Stimulated activated CD4-positive, alpha-beta T cell treated with anti-CD3 and anti-CD28 coated beads, Interleukin-4, amount 100 ng/mL, for 1 hour (primary cell): Measurements from ENCODE around the gene MEGF9.

Source experiments
- DNase-seq: peaks from one replicate; pipeline ENCODE4 v3.0.0-alpha.2; 2020

The MEGF9 gene

GRCh38 chr9:120701248-120701647 is 13.0 kb downstream of the MEGF9 start:
- no peak for DNase-seq

DNA sequence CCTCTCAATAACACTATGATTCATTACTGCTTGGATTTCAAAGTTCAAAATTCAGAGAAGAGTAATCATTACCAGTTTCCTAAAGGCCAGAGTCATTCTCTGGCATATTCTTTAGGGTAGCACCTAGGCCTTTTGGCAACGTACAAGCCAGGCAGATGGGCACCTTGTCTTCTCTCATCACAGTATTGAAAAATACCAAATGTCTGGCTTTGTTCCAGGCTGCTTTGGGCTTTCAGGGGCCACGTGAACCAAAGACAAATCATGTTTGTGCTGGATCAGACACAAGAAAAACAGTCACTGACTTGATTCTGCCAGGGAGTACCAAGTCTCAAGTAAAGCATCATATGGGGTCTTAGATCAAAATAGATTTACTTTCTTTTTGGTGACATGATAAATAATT is 15.5 kb downstream of the MEGF9 start:
- no peak for DNase-seq

GRCh38 chr9:120697448-120697847 is 16.8 kb downstream of the MEGF9 start:
- no peak for DNase-seq

GRCh38 chr9:120696551-120697230 is 17.6 kb downstream of the MEGF9 start:
- DNase-seq, result no peak

DNA sequence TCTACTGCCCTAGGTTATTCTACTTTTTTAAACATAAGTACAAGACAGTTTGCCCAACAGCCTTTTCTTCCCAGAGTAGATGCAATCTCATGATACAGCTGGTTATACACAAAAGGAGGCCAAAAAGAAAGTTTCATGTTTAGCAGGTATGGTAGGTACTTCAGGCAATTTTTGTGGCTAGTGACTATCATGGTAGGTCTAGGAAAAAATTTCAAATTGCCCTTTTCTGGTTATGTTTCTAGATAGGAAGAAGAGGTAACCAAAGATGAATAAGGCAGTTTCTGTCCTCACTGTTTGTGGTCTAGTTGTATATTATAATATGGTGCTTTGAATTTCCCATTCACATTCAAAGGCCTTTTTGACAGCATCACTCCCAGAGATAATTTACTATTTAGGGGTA is 19.7 kb downstream of the MEGF9 start:
- DNase-seq, result no peak

- DNase-seq, result no peak
Observed at GRCh38 chr9:120693700-120694008, 20.6 kb downstream of the MEGF9 start.

GRCh38 chr9:120692901-120693699 is 21.2 kb downstream of the MEGF9 start:
- no peak for DNase-seq

- DNase-seq, result no peak
Observed at GRCh38 chr9:120690372-120690771, 23.9 kb downstream of the MEGF9 start.

GRCh38 chr9:120689860-120690259 is 24.4 kb downstream of the MEGF9 start:
- no peak for DNase-seq

GRCh38 chr9:120688758-120689157 is 25.5 kb downstream of the MEGF9 start:
- no peak for DNase-seq

GRCh38 chr9:120683150-120683549 is 31.1 kb downstream of the MEGF9 start:
- DNase-seq, result no peak

- no peak for DNase-seq
Observed at GRCh38 chr9:120681121-120681520, 33.1 kb downstream of the MEGF9 start.

DNA sequence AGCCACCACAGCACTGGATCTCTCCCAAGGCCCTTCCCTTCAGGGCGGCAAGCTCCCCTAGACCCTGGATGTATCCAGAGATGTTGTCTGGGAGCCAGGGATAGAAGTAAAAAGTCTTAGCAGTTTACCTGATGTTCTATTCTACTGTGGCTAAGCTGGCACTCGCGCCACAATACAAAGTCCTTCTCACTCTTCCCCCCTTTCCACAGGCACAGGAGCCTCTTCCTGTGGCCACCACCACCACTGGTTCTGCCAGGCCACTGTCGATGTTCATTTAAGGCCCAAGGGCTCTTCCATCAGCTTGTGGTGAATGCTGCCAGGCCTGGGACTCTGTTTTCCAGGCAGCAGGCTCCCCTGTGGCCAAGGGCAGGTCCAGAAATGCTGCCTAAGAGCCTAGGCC is 33.7 kb downstream of the MEGF9 start:
- DNase-seq, result no peak

- no peak for DNase-seq
Observed at GRCh38 chr9:120680161-120680560, 34.1 kb downstream of the MEGF9 start.

DNA sequence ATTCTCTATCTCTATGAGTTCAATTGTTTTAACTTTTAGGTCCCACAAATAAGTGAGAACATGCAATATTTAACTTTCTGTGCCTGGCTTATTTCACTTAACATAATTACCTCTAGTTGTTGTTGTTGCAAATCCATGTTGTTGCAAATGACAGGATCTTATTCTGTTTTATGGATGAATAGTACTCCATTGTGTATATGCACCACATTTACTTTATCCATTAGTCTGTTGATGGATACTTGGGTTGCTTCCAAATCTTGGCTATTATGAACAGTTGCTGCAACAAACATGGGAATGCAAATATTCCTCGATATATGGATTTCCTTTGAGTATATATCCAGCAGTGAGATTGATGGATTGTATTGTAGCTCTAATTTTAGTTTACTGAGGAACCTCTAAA is 36.3 kb downstream of the MEGF9 start:
- DNase-seq, result no peak

- DNase-seq, result no peak
Observed at GRCh38 chr9:120676767-120677402, 37.4 kb downstream of the MEGF9 start.

DNA sequence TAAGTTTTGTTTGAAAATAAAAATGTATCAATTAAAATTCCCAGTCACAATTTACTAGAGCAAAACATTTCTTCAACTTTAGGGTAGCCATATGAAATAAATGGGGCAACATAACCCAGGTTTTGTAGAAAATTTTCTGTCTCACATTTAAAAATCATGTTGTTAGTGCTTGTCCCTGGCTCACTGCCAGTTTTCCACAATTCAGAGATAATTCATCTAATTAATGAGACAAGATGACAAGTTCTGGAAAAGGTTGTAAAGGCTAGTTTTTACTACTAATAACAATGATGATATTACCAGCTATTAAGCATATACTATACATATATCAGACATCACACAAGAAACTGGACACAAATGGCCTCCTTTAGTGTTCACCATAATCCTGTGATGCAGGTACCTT is 45.9 kb downstream of the MEGF9 start:
- DNase-seq, result no peak

DNA sequence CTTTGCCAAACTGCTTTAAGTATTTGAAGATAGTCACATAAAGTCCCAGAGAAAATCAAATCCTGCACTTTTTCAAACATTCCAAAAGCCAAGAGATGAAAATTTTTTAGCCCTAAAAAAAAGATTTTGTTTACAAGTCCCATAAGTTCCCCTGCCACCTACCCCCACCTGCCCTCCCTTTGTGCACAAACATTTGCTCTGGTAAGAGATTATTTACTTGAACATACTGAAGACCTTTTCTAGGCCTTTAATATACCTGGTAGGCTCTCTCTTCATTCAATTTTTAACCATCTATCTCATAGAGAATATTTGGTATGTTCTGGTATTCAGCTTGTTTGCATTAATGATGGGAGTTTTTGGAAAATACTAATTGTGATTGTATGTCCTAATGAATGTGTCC is 50.3 kb downstream of the MEGF9 start:
- DNase-seq, result no peak

DNA sequence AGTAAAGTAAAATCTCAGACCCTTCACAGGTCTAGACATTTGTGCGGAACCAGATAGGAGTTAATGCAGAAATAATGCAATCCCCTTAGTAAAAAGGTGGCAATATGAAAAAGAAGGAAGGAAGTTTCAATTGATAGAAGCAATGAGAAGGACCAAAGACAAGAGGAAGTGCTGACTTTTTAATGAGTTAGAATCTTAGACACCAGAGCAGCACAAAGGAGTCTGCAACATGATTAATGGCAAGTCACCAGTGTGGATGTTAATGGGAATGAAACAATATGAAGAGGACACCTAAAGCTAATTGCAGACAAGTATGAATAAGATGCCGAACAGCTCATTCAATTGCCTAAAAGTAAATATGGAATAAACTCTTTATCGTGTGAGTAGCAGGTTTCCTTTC is 50.9 kb downstream of the MEGF9 start:
- DNase-seq, result no peak

GRCh38 chr9:120662513-120662912 is 51.8 kb downstream of the MEGF9 start:
- no peak for DNase-seq

DNA sequence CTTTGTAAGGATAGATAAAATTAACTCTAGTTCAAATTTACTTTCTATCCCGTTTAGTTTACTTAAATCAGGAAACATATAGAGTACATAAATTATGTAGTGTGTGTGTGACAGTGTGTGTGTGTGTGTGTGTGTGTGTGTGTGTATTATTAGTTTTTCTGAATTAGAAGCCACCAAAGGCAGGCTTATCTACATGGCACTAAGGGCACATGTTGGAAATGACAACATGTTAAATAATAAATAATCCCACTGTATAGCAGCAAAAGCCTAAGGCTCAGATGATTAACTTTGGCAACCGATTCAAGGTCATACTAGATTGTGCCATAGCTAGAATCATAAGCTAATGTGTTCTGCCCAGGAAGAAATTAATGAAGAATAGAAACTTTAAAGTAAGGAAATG is 54.6 kb downstream of the MEGF9 start:
- DNase-seq, result no peak

GRCh38 chr9:120659209-120659608 is 55.1 kb downstream of the MEGF9 start:
- no peak for DNase-seq

- no peak for DNase-seq
Observed at GRCh38 chr9:120655005-120655622, 59.2 kb downstream of the MEGF9 start.

DNA sequence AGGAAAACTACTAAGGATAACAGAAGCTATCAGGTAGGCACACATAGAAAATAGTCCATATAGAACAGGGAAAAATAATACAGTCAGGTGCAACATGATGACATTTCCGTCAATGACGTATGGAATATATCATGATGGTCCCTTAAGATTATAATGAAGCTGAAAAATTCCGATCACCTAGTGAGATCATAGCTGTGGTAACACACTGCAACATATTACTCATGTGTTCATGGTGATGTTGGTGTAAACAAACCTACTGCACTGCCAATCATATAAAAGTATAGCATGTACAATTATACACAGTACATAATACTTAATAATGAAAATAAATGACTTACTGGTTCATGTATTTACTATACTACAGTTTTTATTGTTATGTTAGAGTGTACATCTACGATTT is 60.0 kb downstream of the MEGF9 start:
- DNase-seq, result no peak
